Upper lobe of left lung (tissue), 6 donors: ENCODE results near the gene SP3. TPM values are rescaled to one million over a fixed set of nuclear protein-coding genes. Genes with fewer than 3 reads are reported as not detected.

Source experiments
- ATAC-seq, 2 donors: fragments of 200-7000 bp; cut with Tn5 transposase; one replicate each; pipeline ENCODE4 v1.9.1; 2022; ENCODE audit warnings: mild to moderate bottlenecking in 2 of 2, moderate library complexity in 2 of 2; ENCODE audit not compliant: low FRiP score in 2 of 2
- DNase-seq, 2 donors: peaks; one replicate each; pipeline ENCODE4 v3.0.0-alpha.2; 2019 to 2020
- H3K27ac ChIP-seq, 4 donors: fragments of 200-600 bp; sonication (generic); one replicate each; pipeline ENCODE4 v1.5.1; 2016 to 2019
- H3K27me3 ChIP-seq, 4 donors: fragments of 200-600 bp; sonication (generic); one replicate each; pipeline ENCODE4 v1.5.1; 2017 to 2019
- H3K36me3 ChIP-seq, 4 donors: fragments of 200-600 bp; sonication (generic); one replicate each; pipeline ENCODE4 v1.5.1; 2016 to 2019
- H3K4me1 ChIP-seq, 4 donors: fragments of 200-600 bp; sonication (generic); one replicate each; pipeline ENCODE4 v1.5.1; 2018 to 2019
- H3K4me3 ChIP-seq, 4 donors: fragments of 200-600 bp; sonication (generic); one replicate each; pipeline ENCODE4 v1.5.1; 2017 to 2019; ENCODE audit warnings: mild to moderate bottlenecking in 2 of 4, moderate library complexity in 1 of 4
- H3K9me3 ChIP-seq, 4 donors: fragments of 200-600 bp; sonication (generic); one replicate each; pipeline ENCODE4 v1.5.1; 2018 to 2019
- EP300 ChIP-seq, 4 donors: sonication (generic); formaldehyde crosslinking; IDR thresholded peaks; one replicate each; pipeline ENCODE4 v1.5.1; 2017; ENCODE audit warnings: antibody characterized with exemption in 4 of 4, control low read depth in 2 of 4
- POLR2A ChIP-seq, 4 donors: fragments of 450-650 bp; IDR thresholded peaks; one replicate each; pipeline ENCODE4 v1.5.1; 2016 to 2017; ENCODE audit warnings: antibody characterized with exemption in 4 of 4, mild to moderate bottlenecking in 2 of 4
- POLR2AphosphoS5 ChIP-seq, 2 donors: sonication (generic); formaldehyde crosslinking; IDR thresholded peaks; one replicate each; pipeline ENCODE4 v1.5.1; 2017; ENCODE audit warnings: antibody characterized with exemption in 2 of 2
- WGBS, 2 donors: methylation state at CpG; one replicate each; pipeline ENCODE4 v1.1.5; 2017 to 2018; 5-methylcytosine and 5-hydroxymethylcytosine counted together
- total RNA-seq, 6 donors: library from RNA; depleted of rRNA in 4 of 6; stranded (reverse); fragments of >200 nt in 4 of 6; gene quantifications; one replicate each; pipeline versions ENCODE4 v1.1.0 to v1.2.1, GENCODE V29; 2016 to 2021
- TF ChIP-seq, protein P1 (sequence below), 6 experiments: fragments of 450-650 bp in 4 of 6; fragments of 200-600 bp in 2 of 6; sonication (generic) in 2 of 6; IDR thresholded peaks; one replicate each; pipeline ENCODE4 v1.5.1; 2016 to 2019; ENCODE audit warnings: antibody characterized with exemption in 6 of 6
- donor health status: DM: no; HTN: no; CAD: no; lungs with moderate emphysema.
- donor health status: DM: no; HTN: yes; CAD: no; lungs with severe emphysema.

The SP3 gene
- total RNA-seq, 6 donors from 2014 or later = 37.0 to 139 (median 77.0) TPM

DNA sequence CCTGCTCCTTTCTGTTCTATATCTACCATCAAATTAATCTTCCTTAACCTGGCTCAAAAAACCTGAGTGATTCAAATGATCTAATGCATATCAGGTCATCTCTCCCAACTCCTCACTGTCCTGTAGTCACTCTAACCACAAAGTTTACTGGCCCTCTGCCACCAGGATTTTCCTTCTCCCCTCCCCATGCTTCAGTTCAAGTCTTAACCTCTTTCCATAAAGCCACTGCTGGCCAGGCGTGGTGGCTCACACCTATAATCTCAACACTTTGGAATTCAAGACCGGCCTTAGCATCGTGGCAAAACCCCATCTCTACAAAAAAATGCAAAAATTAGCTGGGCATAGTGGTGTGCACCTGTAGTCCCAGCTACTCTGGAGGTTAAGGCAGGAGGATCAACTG lies 7.5 kb upstream of the SP3 start:
- Histone ChIP-seq H3K27ac (no peak overlapping the region), H3K9me3 (no peaks in the 10 kb centered on the region), H3K36me3 (no peaks in the 10 kb centered on the region), H3K27me3 (no peaks in the 10 kb centered on the region), H3K4me1 (no peaks in the 10 kb centered on the region), H3K4me3 (no peak overlapping the region)
- TF ChIP-seq POLR2A (IDR thresholded peaks at IDR 0.05) (no peak), EP300 (IDR thresholded peaks at IDR 0.05) (no peak), POLR2AphosphoS5 (IDR thresholded peaks at IDR 0.05) (no peak)
- TF ChIP-seq, protein P1, sequence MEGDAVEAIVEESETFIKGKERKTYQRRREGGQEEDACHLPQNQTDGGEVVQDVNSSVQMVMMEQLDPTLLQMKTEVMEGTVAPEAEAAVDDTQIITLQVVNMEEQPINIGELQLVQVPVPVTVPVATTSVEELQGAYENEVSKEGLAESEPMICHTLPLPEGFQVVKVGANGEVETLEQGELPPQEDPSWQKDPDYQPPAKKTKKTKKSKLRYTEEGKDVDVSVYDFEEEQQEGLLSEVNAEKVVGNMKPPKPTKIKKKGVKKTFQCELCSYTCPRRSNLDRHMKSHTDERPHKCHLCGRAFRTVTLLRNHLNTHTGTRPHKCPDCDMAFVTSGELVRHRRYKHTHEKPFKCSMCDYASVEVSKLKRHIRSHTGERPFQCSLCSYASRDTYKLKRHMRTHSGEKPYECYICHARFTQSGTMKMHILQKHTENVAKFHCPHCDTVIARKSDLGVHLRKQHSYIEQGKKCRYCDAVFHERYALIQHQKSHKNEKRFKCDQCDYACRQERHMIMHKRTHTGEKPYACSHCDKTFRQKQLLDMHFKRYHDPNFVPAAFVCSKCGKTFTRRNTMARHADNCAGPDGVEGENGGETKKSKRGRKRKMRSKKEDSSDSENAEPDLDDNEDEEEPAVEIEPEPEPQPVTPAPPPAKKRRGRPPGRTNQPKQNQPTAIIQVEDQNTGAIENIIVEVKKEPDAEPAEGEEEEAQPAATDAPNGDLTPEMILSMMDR (IDR thresholded peaks at IDR 0.05) = no peak
- ATAC-seq = no peak
- 67 to 79% methylated on average over 3 of the region's 3 CpGs for WGBS, 2 donors
- DNase-seq = no peak

DNA sequence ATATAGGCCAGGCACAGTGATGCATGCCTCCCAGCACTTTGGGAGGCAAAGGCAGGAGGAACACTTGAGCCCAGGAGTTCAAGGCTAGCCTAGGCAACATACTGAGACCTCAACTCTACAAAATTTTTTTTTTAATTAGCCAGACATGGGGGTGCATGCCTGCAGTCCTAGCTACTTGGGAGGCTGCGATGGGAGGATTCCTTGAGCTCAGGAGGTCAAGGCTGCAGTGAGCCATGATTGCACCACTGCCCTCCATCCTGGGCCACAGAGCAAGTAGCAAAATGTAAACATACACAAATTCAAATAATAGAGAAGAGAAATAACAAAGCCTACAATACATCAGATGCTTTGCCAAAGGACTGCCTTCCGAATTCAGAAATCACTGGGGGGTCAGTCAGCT lies 7.0 kb upstream of the SP3 start:
- Histone ChIP-seq H3K36me3 (no peaks in the 10 kb centered on the region), H3K9me3 (no peaks in the 10 kb centered on the region), H3K27ac (no peak overlapping the region), H3K4me3 (no peak overlapping the region), H3K27me3 (no peaks in the 10 kb centered on the region), H3K4me1 (no peaks in the 10 kb centered on the region)
- WGBS, 2 donors = 82 to 83% methylated on average over 2 of the region's 2 CpGs
- TF ChIP-seq, protein P1 (IDR thresholded peaks at IDR 0.05) = no peak
- no peak for TF ChIP-seq POLR2AphosphoS5 (IDR thresholded peaks at IDR 0.05)
- TF ChIP-seq POLR2A (IDR thresholded peaks at IDR 0.05) = no peak
- no peak for TF ChIP-seq EP300 (IDR thresholded peaks at IDR 0.05)
- no peak for DNase-seq
- no peak for ATAC-seq

- no peak for TF ChIP-seq EP300 (IDR thresholded peaks at IDR 0.05)
- no peak for TF ChIP-seq POLR2AphosphoS5 (IDR thresholded peaks at IDR 0.05)
- TF ChIP-seq POLR2A (IDR thresholded peaks at IDR 0.05) = no peak
- TF ChIP-seq, protein P1 (IDR thresholded peaks at IDR 0.05) = no peak
- DNase-seq (no peak), ATAC-seq (no peak)
- no peaks in the 10 kb centered on the region for H3K9me3 ChIP-seq
- H3K36me3 ChIP-seq = no peaks in the 10 kb centered on the region
- no peak overlapping the region for H3K27ac ChIP-seq
- H3K4me1 ChIP-seq = peaks cover 3 to 10% (median 6%) of the 10 kb centered on the region in 4 donors
- H3K27me3 ChIP-seq = no peaks in the 10 kb centered on the region
- no peak overlapping the region for H3K4me3 ChIP-seq
Measured at GRCh38 chr2:173970516-173970924, 5.3 kb upstream of the SP3 start.

GRCh38 chr2:173969886-173970285 lies 4.7 kb upstream of the SP3 start:
- Histone ChIP-seq H3K4me1 (peaks cover 3 to 10% (median 6%) of the 10 kb centered on the region in 4 donors), H3K4me3 (no peak overlapping the region), H3K27me3 (no peaks in the 10 kb centered on the region), H3K9me3 (no peaks in the 10 kb centered on the region), H3K36me3 (no peaks in the 10 kb centered on the region), H3K27ac (no peak overlapping the region)
- DNase-seq (no peak), ATAC-seq (no peak)
- WGBS, 2 donors = 35 to 44% methylated on average over 1 of the region's 1 CpG
- TF ChIP-seq, protein P1 (IDR thresholded peaks at IDR 0.05) = no peak
- TF ChIP-seq POLR2A (IDR thresholded peaks at IDR 0.05) (no peak), EP300 (IDR thresholded peaks at IDR 0.05) (no peak), POLR2AphosphoS5 (IDR thresholded peaks at IDR 0.05) (no peak)

DNA sequence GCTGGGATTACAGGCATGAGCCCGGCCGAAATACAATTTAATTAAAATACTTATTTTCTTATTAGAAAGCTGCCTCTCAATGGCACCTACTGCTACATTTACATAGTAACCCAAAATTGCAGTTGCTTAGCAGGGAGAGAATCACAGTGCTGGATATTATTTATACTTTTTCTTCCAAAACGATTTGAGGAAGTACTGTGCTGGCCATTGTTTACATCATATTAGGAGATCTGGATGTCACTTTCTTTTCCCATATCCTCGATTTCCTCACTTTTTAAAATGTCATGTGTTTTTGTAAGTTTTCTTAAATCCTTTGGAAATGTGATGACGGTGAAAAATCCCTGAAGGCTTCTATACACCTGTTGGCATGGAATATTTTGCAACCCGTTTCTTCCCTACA lies 3.4 kb upstream of the SP3 start:
- Histone ChIP-seq H3K4me1 (peaks cover 3 to 10% (median 6%) of the 10 kb centered on the region in 4 donors), H3K36me3 (no peaks in the 10 kb centered on the region), H3K4me3 (no peak overlapping the region), H3K9me3 (no peaks in the 10 kb centered on the region), H3K27me3 (no peaks in the 10 kb centered on the region), H3K27ac (no peak overlapping the region)
- no peak for DNase-seq
- ATAC-seq = no peak
- TF ChIP-seq POLR2A (IDR thresholded peaks at IDR 0.05) (no peak), EP300 (IDR thresholded peaks at IDR 0.05) (no peak), POLR2AphosphoS5 (IDR thresholded peaks at IDR 0.05) (no peak)
- TF ChIP-seq, protein P1 (IDR thresholded peaks at IDR 0.05) = no peak
- WGBS, 2 donors = 60 to 64% methylated on average over 6 of the region's 6 CpGs
